ENCODE data around the gene INPP5A.
"Not testable (repeated sequence)": the region's sequence is repeated elsewhere in the genome, so short reads cannot be mapped to it uniquely, and the experiment has no call there.

INPP5A gene

GRCh38 chr10:132565516-132566209 is 28.1 kb downstream of the INPP5A start:
- DNase-seq: no peak

GRCh38 chr10:132566892-132567291 is 29.3 kb downstream of the INPP5A start:
- DNase-seq: no peak

GRCh38 chr10:132570265-132570664 is 32.7 kb downstream of the INPP5A start:
- no peak for DNase-seq

GRCh38 chr10:132570771-132571649 is 33.4 kb downstream of the INPP5A start:
- no peak for DNase-seq

GRCh38 chr10:132571650-132572544 is 34.3 kb downstream of the INPP5A start:
- no peak for DNase-seq

- no peak for DNase-seq
Measured at GRCh38 chr10:132572545-132572937, 35.0 kb downstream of the INPP5A start.

GRCh38 chr10:132572946-132573345 is 35.4 kb downstream of the INPP5A start:
- not testable (repeated sequence) for DNase-seq

GRCh38 chr10:132574288-132574687 is 36.7 kb downstream of the INPP5A start:
- DNase-seq: no peak

- no peak for DNase-seq
Measured at GRCh38 chr10:132574783-132575319, 37.3 kb downstream of the INPP5A start.

GRCh38 chr10:132575320-132576201 is 38.0 kb downstream of the INPP5A start:
- DNase-seq: no peak

GRCh38 chr10:132576671-132577349 is 39.2 kb downstream of the INPP5A start:
- no peak for DNase-seq

GRCh38 chr10:132577350-132578003 is 39.9 kb downstream of the INPP5A start:
- DNase-seq: no peak

GRCh38 chr10:132578287-132578951 is 40.8 kb downstream of the INPP5A start:
- DNase-seq: no peak

- DNase-seq: no peak
Measured at GRCh38 chr10:132579027-132579859, 41.7 kb downstream of the INPP5A start.

GRCh38 chr10:132580143-132580542 is 42.6 kb downstream of the INPP5A start:
- DNase-seq: no peak

- no peak for DNase-seq
Measured at GRCh38 chr10:132580617-132581016, 43.0 kb downstream of the INPP5A start.

GRCh38 chr10:132582137-132582536 is 44.5 kb downstream of the INPP5A start:
- DNase-seq: no peak

GRCh38 chr10:132582771-132583170 is 45.2 kb downstream of the INPP5A start:
- DNase-seq: no peak

GRCh38 chr10:132583456-132583855 is 45.9 kb downstream of the INPP5A start:
- no peak for DNase-seq
